GM23338 (cell line): ENCODE measurements around the gene PDLIM5. TPM values are rescaled to one million over a fixed set of nuclear protein-coding genes. Genes with fewer than 3 reads are reported as not detected.

Source experiments
- ATAC-seq: fragments of 200-7000 bp; cut with Tn5 transposase; 3 replicates; pipeline ENCODE4 v1.9.1; 2020
- DNase-seq: peaks from one replicate; pipeline ENCODE4 v3.0.0-alpha.2; 2015; ENCODE audit warnings: low spot score
- H2AFZ ChIP-seq: fragments of 200-600 bp; sonication (generic); 2 replicates; pipeline ENCODE4 v1.8.0; 2016; ENCODE audit warnings: antibody characterized with exemption, mild to moderate bottlenecking, moderate library complexity
- H3F3A ChIP-seq: fragments of 200-600 bp; sonication (generic); replicated peaks from 2 replicates; pipeline ENCODE4 v1.8.0; 2017; ENCODE audit warnings: antibody characterized with exemption, mixed run types, low read depth
- H3K27ac ChIP-seq: fragments of 200-600 bp; sonication (generic); 2 replicates; pipeline ENCODE4 v1.6.1; 2016; ENCODE audit warnings: low read depth
- H3K27me3 ChIP-seq: fragments of 200-600 bp; sonication (generic); 2 replicates; pipeline ENCODE4 v1.8.0; 2016; ENCODE audit warnings: mild to moderate bottlenecking, mixed run types, moderate library complexity; ENCODE audit not compliant: insufficient read depth
- H3K36me3 ChIP-seq: fragments of 200-600 bp; sonication (generic); 2 replicates; pipeline ENCODE4 v1.8.0; 2016; ENCODE audit warnings: mild to moderate bottlenecking; ENCODE audit not compliant: insufficient read depth
- H3K4me1 ChIP-seq: fragments of 200-600 bp; sonication (generic); 2 replicates; pipeline ENCODE4 v1.8.0; 2016; ENCODE audit warnings: mild to moderate bottlenecking, moderate library complexity; ENCODE audit not compliant: insufficient read depth
- H3K4me2 ChIP-seq: fragments of 200-600 bp; sonication (generic); 2 replicates; pipeline ENCODE4 v1.7.1; 2017; ENCODE audit warnings: mixed run types
- H3K4me3 ChIP-seq: fragments of 200-600 bp; sonication (generic); 2 replicates; pipeline ENCODE4 v1.6.1; 2016; ENCODE audit warnings: mixed run types
- H3K79me2 ChIP-seq: fragments of 200-600 bp; sonication (generic); replicated peaks from 2 replicates; pipeline ENCODE4 v1.8.0; 2017; ENCODE audit warnings: mild to moderate bottlenecking; ENCODE audit not compliant: insufficient read depth
- H3K9me2 ChIP-seq: fragments of 200-600 bp; sonication (generic); 2 replicates; pipeline ENCODE4 v1.8.0; 2017; ENCODE audit not compliant: insufficient read depth
- H4K20me1 ChIP-seq: fragments of 200-600 bp; sonication (generic); replicated peaks from 2 replicates; pipeline ENCODE4 v1.8.0; 2017; ENCODE audit warnings: mild to moderate bottlenecking; ENCODE audit not compliant: insufficient read depth
- H3K27ac Mint-ChIP-seq: 2 replicates; pipeline ENCODE4 v1.8.0; 2020; ENCODE audit warnings: inconsistent platforms, mild to moderate bottlenecking, moderate library complexity, mixed read lengths
- H3K27me3 Mint-ChIP-seq: 3 replicates; pipeline ENCODE4 v1.8.0; 2022; ENCODE audit warnings: low read depth, mild to moderate bottlenecking, moderate library complexity, mixed read lengths, inconsistent platforms; ENCODE audit not compliant: insufficient read depth, poor library complexity
- H3K36me3 Mint-ChIP-seq: 3 replicates; pipeline ENCODE4 v1.8.0; 2021; ENCODE audit warnings: low read depth, mild to moderate bottlenecking, inconsistent platforms, moderate library complexity, mixed read lengths
- H3K4me1 Mint-ChIP-seq: 3 replicates; pipeline ENCODE4 v1.8.0; 2020; ENCODE audit warnings: mild to moderate bottlenecking, inconsistent platforms, mixed read lengths
- H3K4me3 Mint-ChIP-seq: 3 replicates; pipeline ENCODE4 v1.8.0; 2021; ENCODE audit warnings: moderate library complexity, mild to moderate bottlenecking, inconsistent platforms, mixed read lengths
- H3K9me3 Mint-ChIP-seq: 3 replicates; pipeline ENCODE4 v1.8.0; 2020; ENCODE audit warnings: moderate library complexity, mild to moderate bottlenecking, inconsistent platforms, mixed read lengths
- CTCF ChIP-seq, 2 experiments: fragments of 200-600 bp in 1 of 2; sonication (generic) in 1 of 2; conservative IDR thresholded peaks; 2 replicates each; pipeline versions ENCODE4 v1.5.1 to v1.6.1; 2016 to 2017; ENCODE audit warnings: antibody characterized with exemption in 2 of 2, low read depth in 2 of 2, mild to moderate bottlenecking in 2 of 2, moderate library complexity in 1 of 2
- EZH2 ChIP-seq: fragments of 200-600 bp; sonication (generic); IDR thresholded peaks from one replicate; pipeline ENCODE4 v1.8.0; 2017; ENCODE audit warnings: antibody characterized with exemption, mild to moderate bottlenecking, low read depth; ENCODE audit not compliant: unreplicated experiment
- EZH2phosphoT487 ChIP-seq: fragments of 200-600 bp; sonication (generic); IDR thresholded peaks from one replicate; pipeline ENCODE4 v1.8.1; 2018; ENCODE audit warnings: antibody characterized with exemption; ENCODE audit not compliant: unreplicated experiment
- JUNB ChIP-seq: IDR thresholded peaks from one replicate; pipeline ENCODE4 v1.6.1; 2016; ENCODE audit warnings: antibody characterized with exemption; ENCODE audit not compliant: unreplicated experiment
- NANOG ChIP-seq: IDR thresholded peaks from 2 replicates; pipeline ENCODE4 v1.6.1; 2016; ENCODE audit warnings: antibody characterized with exemption, borderline replicate concordance
- POLR2AphosphoS5 ChIP-seq: IDR thresholded peaks from 2 replicates; pipeline ENCODE4 v1.6.1; 2016; ENCODE audit warnings: antibody characterized with exemption, low read depth
- REST ChIP-seq: IDR thresholded peaks from one replicate; pipeline ENCODE4 v1.6.1; 2018; ENCODE audit warnings: antibody characterized with exemption; ENCODE audit not compliant: unreplicated experiment
- ZNF114 ChIP-seq: fragments of 250-450 bp; sonication (Bioruptor Pico); IDR thresholded peaks from 2 replicates; pipeline ENCODE4 v1.5.0; 2020; ENCODE audit warnings: mild to moderate bottlenecking, moderate library complexity
- ZNF331 ChIP-seq: fragments of 250-450 bp; sonication (Bioruptor Pico); IDR thresholded peaks from 2 replicates; pipeline ENCODE4 v1.5.0; 2020; ENCODE audit warnings: low read depth, mild to moderate bottlenecking, moderate library complexity
- polyA plus RNA-seq: library from polyadenylated mRNA; unstranded; fragments of >200 nt; fragmentation: Nextera tagmentation; extraction: Ambion mirVana; gene quantifications from 2 replicates; pipeline ENCODE4 v1.2.1, GENCODE V29; 2016
- total RNA-seq: library from RNA; depleted of rRNA; stranded (reverse); fragments of >200 nt; shearing (Covaris generic); gene quantifications from 2 replicates; pipeline ENCODE4 v1.2.3, GENCODE V29; 2014

The PDLIM5 gene
- total and polyA plus RNA-seq, 2 experiments from 2014 or later: 45.2 to 53.0 TPM

GRCh38 chr4:94534401-94535312 lies 82.9 kb downstream of the PDLIM5 start:
- no peaks in the 10 kb centered on the region for H3K36me3 Mint-ChIP-seq
- Histone ChIP-seq H3K36me3 (no peaks in the 10 kb centered on the region), H3K27ac (peak overlapping the region; percentile 84), H3K4me3 (peak overlapping the region; percentile 9), H3K4me2 (peak overlapping the region; percentile 65), H4K20me1 (no peaks in the 10 kb centered on the region), H3K79me2 (peaks cover 13% of the 10 kb centered on the region; the same call in 1 of the 2 replicates), H3K4me1 (peaks cover 67% of the 10 kb centered on the region), H2AFZ (no peak overlapping the region), H3K9me2 (no peaks in the 10 kb centered on the region), H3K27me3 (no peaks in the 10 kb centered on the region), H3F3A (no peaks in the 10 kb centered on the region)
- TF ChIP-seq ZNF331 (CRISPR knock-in tag) (no peak), NANOG (peak; percentile 45; the same call in 1 of the 2 replicates)
- ATAC-seq (peak; percentile 63), DNase-seq (peak; percentile 51)
- peaks cover 55% of the 10 kb centered on the region for H3K4me1 Mint-ChIP-seq
- no peaks in the 10 kb centered on the region for H3K9me3 Mint-ChIP-seq
- H3K27me3 Mint-ChIP-seq: peaks cover 3% of the 10 kb centered on the region
- peak overlapping the region; percentile 45 for H3K4me3 Mint-ChIP-seq
- peak overlapping the region; percentile 52 for H3K27ac Mint-ChIP-seq

- H3K4me2 ChIP-seq: peak overlapping the region; percentile 65
- peaks cover 80% of the 10 kb centered on the region for H3K4me1 ChIP-seq
- Mint-ChIP-seq H3K4me3 (peak overlapping the region; percentile 22; the same call in 1 of the 3 replicates), H3K27ac (peak overlapping the region; percentile 54; the same call in 1 of the 2 replicates), H3K36me3 (no peaks in the 10 kb centered on the region), H3K4me1 (peaks cover 67% of the 10 kb centered on the region), H3K27me3 (peaks cover 3% of the 10 kb centered on the region), H3K9me3 (no peaks in the 10 kb centered on the region)
- no peaks in the 10 kb centered on the region for H3K9me2 ChIP-seq
- no peaks in the 10 kb centered on the region for H3F3A ChIP-seq
- no peak overlapping the region for H2AFZ ChIP-seq
- H3K79me2 ChIP-seq: peaks cover 13% of the 10 kb centered on the region; the same call in 1 of the 2 replicates
- H3K27ac ChIP-seq: peak overlapping the region; percentile 84
- no peaks in the 10 kb centered on the region for H3K27me3 ChIP-seq
- H3K36me3 ChIP-seq: no peaks in the 10 kb centered on the region
- peak overlapping the region; percentile 20; the same call in 1 of the 2 replicates for H3K4me3 ChIP-seq
- no peaks in the 10 kb centered on the region for H4K20me1 ChIP-seq
- peak; percentile 58 for ATAC-seq
- peak; percentile 63 for DNase-seq
- TF ChIP-seq REST (no peak), ZNF114 (CRISPR knock-in tag) (no peak), EZH2 (no peak), JUNB (no peak), EZH2phosphoT487 (no peak), POLR2AphosphoS5 (no peak), NANOG (no peak), CTCF (conservative IDR thresholded peaks at IDR 0.05; ENCODE audit: low read depth in 2 of 2) (no peak)
These were observed 84.3 kb downstream of the PDLIM5 start for GRCh38 chr4:94536049-94536448.
